ENCODE data around the gene ZBTB16. TPM values are rescaled to one million over a fixed set of nuclear protein-coding genes. Genes with fewer than 3 reads are reported as not detected.

Gene ZBTB16
- total and polyA plus RNA-seq, 2 of the 4 experiments (the other 2 are of a cell fraction), result not detected

GRCh38 chr11:114213622-114214021 lies 154.1 kb downstream of the ZBTB16 start:
- H3K4me2 ChIP-seq (ENCODE audit: low read depth, low read length), result no peak overlapping the region
- H4K20me1 ChIP-seq (ENCODE audit: insufficient read depth, low read length), result no peaks in the 10 kb centered on the region
- no peak overlapping the region for H3K4me3 ChIP-seq (ENCODE audit: insufficient read depth, low read depth, low read length)

More at GRCh38 chr11:114213622-114214021, 154.1 kb downstream of the ZBTB16 start:
- Histone ChIP-seq H3K4me1 (ENCODE audit: control insufficient read depth, insufficient read depth, low read length) (no peaks in the 10 kb centered on the region), H2BK15ac (ENCODE audit: low read depth, low read length) (no peak overlapping the region), H3K9me1 (ENCODE audit: insufficient read depth, low read length) (no peaks in the 10 kb centered on the region), H3K9me3 (ENCODE audit: control insufficient read depth, insufficient read depth, low read length) (no peaks in the 10 kb centered on the region), H3K27ac (ENCODE audit: insufficient read depth, low read length) (no peak overlapping the region), H4K5ac (ENCODE audit: low read depth, low read length) (no peak overlapping the region), H3K4ac (ENCODE audit: low read depth, low read length) (no peak overlapping the region), H2BK20ac (ENCODE audit: low read depth, low read length) (no peak overlapping the region), H4K91ac (ENCODE audit: insufficient read depth, low read depth, low read length) (no peak overlapping the region), H2AFZ (replicated peaks; ENCODE audit: low read length, poor library complexity) (no peak overlapping the region), H3K36me3 (ENCODE audit: control insufficient read depth, insufficient read depth, low read length) (no peaks in the 10 kb centered on the region), H2BK120ac (ENCODE audit: low read depth, low read length) (no peak overlapping the region), H4K8ac (ENCODE audit: low read depth in 2 of 2, low read length in 2 of 2) (no peak overlapping the region), H2AK9ac (replicated peaks; ENCODE audit: low read depth, low read length, poor library complexity) (no peak overlapping the region), H2BK5ac (ENCODE audit: low read depth, low read length, poor library complexity, severe bottlenecking) (no peak overlapping the region), H3K79me1 (ENCODE audit: low read depth in 1 of 2, low read length in 2 of 2) (no peaks in the 10 kb centered on the region), H3K27me3 (ENCODE audit: control insufficient read depth, insufficient read depth, low read length) (peaks cover 22% of the 10 kb centered on the region), H3K9ac (ENCODE audit: low read depth, low read length) (no peak overlapping the region), H3K14ac (replicated peaks; ENCODE audit: low read depth, low read length) (no peak overlapping the region), H3K56ac (ENCODE audit: extremely low read depth, insufficient read depth, low read length) (no peak overlapping the region), H2AK5ac (ENCODE audit: low read depth, low read length) (no peak overlapping the region), H3K18ac (ENCODE audit: low read depth, low read length) (no peak overlapping the region), H3K23ac (ENCODE audit: low read depth, low read length) (no peak overlapping the region)
- in situ Hi-C loops (cut with MboI; ENCODE audit: low sequenced_read_pairs) (no loop called here), intact Hi-C loops (cut with micrococcal nuclease) (no loop called here), dilution Hi-C loops (cut with HindIII; ENCODE audit: low sequenced_read_pairs, unreplicated experiment) (no loop called here)
- WGBS, 2 experiments (ENCODE audit: extremely low coverage in 2 of 2, insufficient read length in 1 of 2), result no CpG with 5 or more reads among the region's 2 CpGs
- no peak for ATAC-seq (ENCODE audit: low read depth)
- TF ChIP-seq RCOR1 (IDR thresholded peaks at IDR 0.05; ENCODE audit: insufficient replicate concordance, low read length) (no peak), USF2 (IDR thresholded peaks at IDR 0.05; ENCODE audit: low read depth, low read length) (no peak), MAFK (IDR thresholded peaks at IDR 0.05; ENCODE audit: low read depth, low read length) (no peak), CEBPB (IDR thresholded peaks at IDR 0.05; ENCODE audit: low read depth, low read length) (no peak)
- TF ChIP-seq, protein P1, sequence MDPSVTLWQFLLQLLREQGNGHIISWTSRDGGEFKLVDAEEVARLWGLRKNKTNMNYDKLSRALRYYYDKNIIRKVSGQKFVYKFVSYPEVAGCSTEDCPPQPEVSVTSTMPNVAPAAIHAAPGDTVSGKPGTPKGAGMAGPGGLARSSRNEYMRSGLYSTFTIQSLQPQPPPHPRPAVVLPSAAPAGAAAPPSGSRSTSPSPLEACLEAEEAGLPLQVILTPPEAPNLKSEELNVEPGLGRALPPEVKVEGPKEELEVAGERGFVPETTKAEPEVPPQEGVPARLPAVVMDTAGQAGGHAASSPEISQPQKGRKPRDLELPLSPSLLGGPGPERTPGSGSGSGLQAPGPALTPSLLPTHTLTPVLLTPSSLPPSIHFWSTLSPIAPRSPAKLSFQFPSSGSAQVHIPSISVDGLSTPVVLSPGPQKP (IDR thresholded peaks at IDR 0.05; ENCODE audit: borderline replicate concordance, low read depth, low read length), result no peak
- POLR2A ChIA-PET (ENCODE audit: unreplicated experiment), result no interaction called here
- BruUV-seq (replicated peaks), result no TSS peak
- DNase-seq, result no peak
- CTCF ChIA-PET, result no interaction called here

Measured in IMR-90 (cell line).